GM18861 (cell line): Measurements from ENCODE around the gene PACS1.

Source experiments
- ATAC-seq: cut with Tn5 transposase; IDR thresholded peaks from one replicate; pipeline ENCODE4 v1.9.1; 2021; ENCODE audit not compliant: unreplicated experiment

PACS1 gene

DNA sequence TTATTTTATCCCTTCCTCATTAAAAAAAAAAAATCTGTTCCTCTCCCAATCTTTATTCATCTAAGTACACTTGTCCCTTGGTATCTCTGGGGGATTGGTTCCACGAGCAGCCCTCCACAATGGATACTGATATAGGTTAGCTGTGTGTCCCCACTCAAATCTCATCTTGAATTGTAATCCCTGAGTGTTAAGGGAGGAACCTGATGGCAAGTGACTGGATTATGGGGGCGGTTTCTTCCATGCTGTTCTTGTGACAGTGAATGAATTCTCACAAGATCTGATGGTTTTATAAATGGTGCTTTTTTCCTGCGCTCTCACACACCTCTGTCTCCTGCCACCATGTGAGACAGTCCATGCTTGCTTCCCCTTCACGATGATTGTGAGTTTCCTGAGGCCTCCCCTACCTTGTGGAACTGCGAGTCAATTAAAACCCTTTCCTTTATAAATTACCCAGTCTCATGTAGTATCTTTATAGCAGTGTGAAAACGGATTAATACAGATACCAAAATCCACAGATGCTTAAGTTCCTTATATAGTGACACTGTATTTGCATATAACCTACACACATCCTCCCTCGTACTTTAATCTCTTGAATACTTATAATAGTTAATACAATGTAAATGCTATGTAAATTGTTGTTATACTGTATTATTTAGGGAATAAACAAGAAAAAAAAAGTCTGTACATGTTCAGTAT is 62.0 kb downstream of the PACS1 start:
- no peak for ATAC-seq

DNA sequence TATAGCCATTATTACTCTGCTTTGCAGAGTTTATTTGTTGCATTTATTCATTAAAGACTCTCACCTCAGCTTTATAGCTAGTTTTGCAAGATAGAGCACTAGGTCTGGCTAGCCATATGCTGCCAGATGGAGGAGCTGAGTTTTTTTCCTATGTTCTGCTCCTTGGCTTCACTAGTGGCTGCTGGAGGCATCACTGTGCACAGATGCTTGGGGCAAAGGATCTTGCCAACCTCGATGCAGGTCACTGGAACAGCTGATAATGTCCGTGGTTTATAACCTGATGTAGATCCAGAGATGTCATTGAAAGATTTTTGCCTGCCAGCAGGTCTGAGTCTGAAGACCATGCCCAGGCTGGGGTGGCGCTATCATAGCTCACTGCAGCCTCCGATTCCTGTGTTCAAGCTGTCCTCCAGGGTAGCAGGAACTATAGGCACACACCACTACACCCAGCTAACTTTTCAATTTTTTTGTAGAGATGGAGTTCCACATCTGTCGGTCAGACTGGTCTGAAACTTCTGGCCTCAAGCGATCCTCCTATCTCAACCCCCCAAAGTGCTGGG is 63.2 kb downstream of the PACS1 start:
- no peak for ATAC-seq

DNA sequence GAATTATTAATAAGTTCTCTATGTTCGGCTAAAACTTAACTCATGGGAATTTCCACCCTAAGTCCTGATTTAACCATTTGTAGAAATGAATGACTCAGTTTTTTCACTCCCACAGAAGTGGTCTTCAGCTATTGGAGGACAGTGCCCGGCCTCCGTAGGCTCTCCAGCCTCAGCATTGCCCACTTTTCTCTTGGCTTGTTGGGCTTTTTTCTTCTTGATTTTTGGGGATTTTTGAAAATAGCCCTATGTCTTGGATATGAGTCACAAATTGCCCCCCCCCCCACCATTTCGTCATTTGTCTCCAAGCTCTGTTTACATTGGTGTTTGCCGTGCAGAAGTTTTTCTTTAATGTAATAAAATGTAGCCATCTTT is 66.7 kb downstream of the PACS1 start:
- ATAC-seq = no peak

DNA sequence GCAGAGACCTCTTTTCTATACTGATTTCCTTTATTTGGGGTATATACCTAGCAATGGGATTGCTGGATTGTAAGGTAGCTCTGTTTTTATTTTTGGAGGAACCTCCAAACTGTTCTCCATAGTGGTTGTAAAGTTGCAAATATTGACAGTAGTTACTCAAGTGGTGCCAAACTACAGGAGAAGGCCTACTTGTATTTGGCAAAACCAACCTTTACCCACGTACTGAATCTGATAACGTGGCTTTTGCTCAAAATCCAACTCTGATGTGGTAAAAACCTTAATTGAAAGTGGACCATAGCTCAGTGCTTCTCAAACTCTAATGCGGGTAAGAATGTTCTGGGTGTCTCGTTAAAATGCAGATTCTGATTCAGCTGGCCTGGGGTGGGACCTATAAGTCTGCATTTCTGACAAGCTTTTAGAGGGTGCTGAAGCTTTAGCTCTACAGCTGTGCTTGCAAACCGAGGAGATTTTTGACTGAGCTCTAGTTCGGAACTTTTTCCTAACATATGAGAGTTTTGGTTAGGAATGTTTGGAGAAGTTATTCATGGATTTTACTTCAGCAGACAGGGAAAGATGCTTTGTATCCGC is 69.8 kb downstream of the PACS1 start:
- ATAC-seq = no peak

GRCh38 chr11:66142370-66143263 is 72.5 kb downstream of the PACS1 start:
- ATAC-seq = no peak

DNA sequence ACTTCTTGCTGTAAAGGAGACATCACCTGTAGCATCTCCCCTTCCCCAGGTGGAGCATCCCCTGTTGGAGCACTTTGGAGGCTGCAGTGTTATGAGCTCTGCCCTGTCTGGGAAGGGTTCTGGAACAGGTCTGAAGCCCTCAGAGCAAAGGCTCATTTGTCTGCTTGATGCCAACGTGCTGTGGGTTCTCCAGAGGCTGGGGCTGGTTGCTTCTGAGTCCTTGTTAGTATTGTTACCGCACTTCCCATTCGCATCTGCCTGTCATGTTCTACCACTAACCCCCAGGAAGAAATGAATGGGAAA is 73.1 kb downstream of the PACS1 start:
- no peak for ATAC-seq

DNA sequence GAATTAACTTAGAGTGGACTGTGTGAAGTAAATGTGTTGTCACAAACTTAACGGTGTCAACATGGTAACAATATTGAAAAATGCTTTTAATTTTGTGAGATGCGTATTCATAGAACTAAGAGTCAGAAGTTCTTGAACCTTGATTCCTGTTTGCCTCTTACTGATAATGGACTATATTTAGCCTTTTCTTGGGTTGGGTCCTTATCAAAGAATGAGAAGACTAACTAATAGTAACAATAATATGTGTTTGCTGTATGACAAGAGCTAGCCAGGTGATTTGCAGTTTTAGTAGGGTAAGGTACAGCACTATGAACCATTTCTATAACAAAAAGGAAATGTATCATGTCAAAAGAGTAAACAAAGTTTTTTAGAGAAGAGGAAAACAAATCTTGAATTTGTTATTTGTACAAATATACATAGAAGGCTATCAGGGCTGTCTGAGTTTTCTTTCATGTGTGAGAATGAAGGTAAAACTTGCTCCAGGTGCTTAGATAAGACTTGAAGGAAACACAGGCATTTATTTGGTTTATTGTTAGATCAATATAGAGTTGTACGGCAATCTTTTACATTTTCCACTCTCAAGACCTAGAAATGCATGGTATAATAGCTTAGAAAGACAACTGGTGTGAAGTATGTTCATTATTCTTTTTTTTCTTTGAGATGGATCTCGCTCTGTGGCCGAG is 74.1 kb downstream of the PACS1 start:
- no peak for ATAC-seq

DNA sequence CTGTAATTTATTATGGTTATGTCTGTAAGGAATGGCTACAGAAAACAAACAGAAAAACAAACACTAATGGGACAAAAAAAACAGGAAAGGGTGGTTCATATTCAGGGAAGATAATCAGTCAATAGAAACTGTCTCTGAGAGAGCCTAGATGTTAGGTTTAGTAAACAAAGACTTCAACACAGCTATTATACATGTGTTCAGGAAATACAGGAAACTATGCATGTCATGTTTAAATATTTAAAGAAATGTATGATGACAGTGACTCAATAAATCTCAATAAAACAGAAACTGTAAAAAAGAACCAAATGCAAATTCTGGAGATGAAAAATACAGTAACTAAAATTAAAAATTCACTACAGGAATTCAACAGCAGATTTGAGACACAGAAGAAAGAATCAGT is 76.0 kb downstream of the PACS1 start:
- ATAC-seq = no peak

DNA sequence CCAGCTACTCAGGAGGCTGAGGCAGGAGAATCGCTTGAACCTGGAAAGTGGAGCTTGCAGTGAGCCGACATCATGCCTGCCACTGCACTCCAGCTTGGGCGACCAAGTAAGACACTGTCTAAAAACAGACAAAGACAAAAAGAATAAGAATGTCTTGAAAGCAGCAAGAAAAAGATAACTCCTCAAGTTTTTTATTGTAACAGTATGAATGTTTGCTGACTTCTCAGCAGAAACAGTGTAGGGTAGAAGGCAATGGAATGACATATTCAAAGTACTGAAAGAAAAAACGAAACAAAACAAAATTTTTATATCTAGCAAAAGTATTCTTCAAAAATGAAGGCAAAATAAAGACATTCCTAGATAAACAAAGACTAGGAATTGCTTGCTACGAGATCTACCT is 76.9 kb downstream of the PACS1 start:
- no peak for ATAC-seq

- ATAC-seq = no peak
Observed at GRCh38 chr11:66150140-66150539, 80.1 kb downstream of the PACS1 start.

GRCh38 chr11:66150725-66151124 is 80.7 kb downstream of the PACS1 start:
- no peak for ATAC-seq

DNA sequence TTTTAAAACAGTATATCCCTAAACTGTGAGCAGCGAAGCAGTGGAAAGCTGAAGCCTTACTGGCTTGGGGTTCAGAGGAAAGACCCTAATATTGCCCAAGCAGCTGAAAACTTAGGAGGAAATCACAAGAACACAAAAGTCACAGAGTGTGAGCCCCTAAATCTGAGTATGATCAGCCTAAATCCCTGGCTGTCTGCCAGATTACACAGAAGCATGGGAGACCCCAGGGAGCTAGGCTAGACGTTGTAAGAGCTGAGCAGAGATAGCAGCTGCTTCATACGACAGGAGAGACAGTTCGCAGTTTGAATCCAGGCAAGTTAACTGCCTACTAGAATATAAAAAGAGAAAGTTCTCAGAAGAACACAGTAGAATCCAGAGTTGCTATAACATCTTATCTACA is 81.2 kb downstream of the PACS1 start:
- ATAC-seq = no peak

DNA sequence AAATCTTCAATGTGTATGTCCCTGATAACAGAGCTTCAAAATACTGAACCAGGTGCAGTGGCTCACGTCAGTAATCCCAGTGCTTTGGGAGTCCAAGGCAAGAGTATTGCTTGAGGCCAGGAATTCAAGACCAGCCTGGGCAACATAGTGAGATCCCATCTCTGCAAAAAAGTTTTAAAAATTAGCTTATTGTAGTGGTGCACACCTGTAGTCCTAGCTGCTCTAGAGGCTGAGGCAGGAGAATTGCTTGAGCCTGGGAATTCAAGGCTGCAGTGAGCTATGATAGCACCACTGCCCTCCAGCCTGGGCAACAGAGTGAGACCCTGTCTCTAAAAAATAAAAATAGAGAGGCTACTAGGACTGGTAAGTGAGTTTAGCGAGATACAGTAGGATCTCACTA is 84.0 kb downstream of the PACS1 start:
- ATAC-seq = no peak

DNA sequence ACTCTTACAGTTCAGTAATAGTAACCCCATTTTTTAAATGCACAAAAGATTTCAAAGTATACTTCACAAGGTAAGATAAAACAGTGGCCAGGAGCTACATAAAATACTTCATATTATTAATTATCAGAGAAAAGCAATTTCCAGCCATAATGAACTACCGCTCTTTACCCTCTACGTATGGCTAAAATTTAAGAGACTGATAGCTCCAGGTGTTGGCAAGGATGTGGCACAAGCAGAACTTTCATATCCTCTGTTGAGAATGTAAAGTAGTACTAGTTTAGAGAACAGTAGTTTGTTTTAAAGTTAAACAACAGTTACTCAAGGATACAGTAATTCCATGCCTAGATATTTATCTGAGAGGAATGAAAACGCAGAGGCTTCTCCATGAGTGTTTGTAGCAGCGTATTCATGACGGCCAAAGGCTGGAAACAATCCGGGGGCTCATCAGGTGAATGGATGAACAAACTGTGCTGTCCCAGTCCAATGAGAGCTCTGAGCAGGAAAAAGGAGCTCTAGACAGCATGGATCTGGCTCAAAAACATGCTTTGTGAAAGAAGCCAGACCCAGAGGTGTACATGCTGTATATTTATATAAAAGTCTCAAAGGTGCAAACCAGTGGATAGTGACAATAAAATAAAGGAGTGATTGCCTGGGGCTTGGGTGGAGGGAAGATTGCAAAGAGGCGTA is 85.5 kb downstream of the PACS1 start:
- ATAC-seq = no peak

DNA sequence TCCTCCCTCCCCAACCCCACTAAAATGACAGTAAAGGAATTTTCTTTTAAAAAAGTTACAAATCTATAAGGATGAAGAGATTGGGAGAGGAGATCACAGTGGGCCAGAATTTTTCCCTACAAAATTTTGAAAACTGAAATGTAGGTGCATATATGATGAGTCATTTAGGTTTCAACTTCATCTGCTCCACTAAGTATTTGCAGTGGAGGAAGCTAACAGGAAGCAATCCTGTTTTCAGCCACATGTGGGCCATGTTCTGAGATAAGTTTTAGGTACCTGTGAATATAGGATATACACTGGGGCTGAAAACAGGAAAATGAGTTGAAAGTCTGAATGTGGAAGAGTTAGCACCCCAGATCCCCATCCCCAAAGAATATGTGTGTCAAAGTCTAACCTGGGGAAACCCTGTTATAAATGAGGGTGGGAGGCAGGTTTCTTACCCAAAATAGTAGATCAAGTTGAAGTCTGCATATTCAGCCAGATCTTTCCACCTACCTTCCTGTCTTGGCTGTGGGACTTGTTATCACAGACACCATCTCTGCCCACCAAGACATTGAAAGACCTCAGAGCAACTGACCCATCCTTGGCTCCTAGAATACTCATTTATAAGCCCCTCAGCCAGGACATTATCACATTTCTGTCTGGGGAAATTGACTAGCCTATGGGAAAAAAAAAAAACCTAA is 87.3 kb downstream of the PACS1 start:
- ATAC-seq = no peak

DNA sequence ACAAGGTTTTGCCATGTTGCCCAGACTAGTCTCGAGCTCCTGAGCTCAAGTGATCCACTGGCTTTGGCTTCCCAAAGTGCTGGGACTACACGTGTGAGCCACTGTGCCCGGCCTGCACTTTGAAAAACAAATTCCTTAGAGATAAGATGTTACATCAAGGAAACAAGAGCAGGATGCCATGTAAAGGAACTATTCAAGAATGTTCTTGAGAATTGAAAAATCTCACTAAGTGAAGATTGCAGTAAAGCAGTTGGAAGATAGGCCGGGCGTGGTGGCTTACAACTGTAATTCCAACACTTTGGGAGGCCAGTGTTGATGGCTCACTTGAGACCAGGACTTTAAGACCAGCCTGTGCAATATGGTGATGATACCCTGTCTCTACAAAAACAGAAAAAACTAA is 88.1 kb downstream of the PACS1 start:
- no peak for ATAC-seq

GRCh38 chr11:66159324-66159984 is 89.4 kb downstream of the PACS1 start:
- no peak for ATAC-seq

- no peak for ATAC-seq
Observed at GRCh38 chr11:66160709-66161108, 90.6 kb downstream of the PACS1 start.

- no peak for ATAC-seq
Observed at GRCh38 chr11:66168289-66168688, 98.2 kb downstream of the PACS1 start.

DNA sequence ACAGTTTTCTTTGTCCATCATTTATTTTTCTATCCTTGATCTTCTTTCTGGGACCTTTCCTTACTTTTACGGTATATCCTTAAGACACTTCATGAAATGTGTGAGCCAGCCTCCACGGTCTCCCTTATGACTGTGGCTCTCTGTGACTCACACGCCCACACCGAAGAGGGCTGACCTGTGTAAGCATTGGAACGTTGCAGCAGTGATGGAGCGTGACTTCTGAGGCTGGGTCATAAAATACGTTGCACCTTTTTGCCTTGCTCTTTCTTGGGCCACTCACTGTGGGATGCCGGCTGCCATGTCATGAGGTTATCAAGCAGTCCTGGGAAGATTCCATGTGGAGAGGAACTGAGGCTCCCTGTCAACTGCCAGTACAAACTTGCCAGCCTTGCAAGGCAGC is 102.1 kb downstream of the PACS1 start:
- ATAC-seq = no peak
